ENCODE results near the gene HKDC1.
"Not testable (repeated sequence)": the region's sequence is repeated elsewhere in the genome, so short reads cannot be mapped to it uniquely, and the experiment has no call there.

HKDC1 gene

GRCh38 chr10:69281507-69282413, 61.6 kb downstream of the HKDC1 start:
- no peak for DNase-seq

GRCh38 chr10:69284402-69284801, 64.3 kb downstream of the HKDC1 start:
- DNase-seq, result not testable (repeated sequence)

- no peak for DNase-seq
Observed at GRCh38 chr10:69285699-69286098, 65.6 kb downstream of the HKDC1 start.

GRCh38 chr10:69287181-69287580, 67.0 kb downstream of the HKDC1 start:
- no peak for DNase-seq

- no peak for DNase-seq
Observed at GRCh38 chr10:69290993-69291392, 70.9 kb downstream of the HKDC1 start.

- no peak for DNase-seq
Observed at GRCh38 chr10:69292459-69292858, 72.3 kb downstream of the HKDC1 start.

- no peak for DNase-seq
Observed at GRCh38 chr10:69295027-69295636, 75.0 kb downstream of the HKDC1 start.

- no peak for DNase-seq
Observed at GRCh38 chr10:69303632-69304051, 83.5 kb downstream of the HKDC1 start.

- no peak for DNase-seq
Observed at GRCh38 chr10:69306421-69306820, 86.3 kb downstream of the HKDC1 start.

GRCh38 chr10:69307434-69307833, 87.3 kb downstream of the HKDC1 start:
- DNase-seq, result no peak

- DNase-seq, result not testable (repeated sequence)
Observed at GRCh38 chr10:69308304-69308703, 88.2 kb downstream of the HKDC1 start.

GRCh38 chr10:69311309-69311708, 91.2 kb downstream of the HKDC1 start:
- DNase-seq, result no peak

GRCh38 chr10:69312528-69312927, 92.4 kb downstream of the HKDC1 start:
- DNase-seq, result no peak

- no peak for DNase-seq
Observed at GRCh38 chr10:69315100-69315542, 95.0 kb downstream of the HKDC1 start.

- no peak for DNase-seq
Observed at GRCh38 chr10:69315610-69316312, 95.6 kb downstream of the HKDC1 start.

- no peak for DNase-seq
Observed at GRCh38 chr10:69316313-69317059, 96.4 kb downstream of the HKDC1 start.
